K562 (cell line): Measurements from ENCODE around the gene EML6. TPM values are rescaled to one million over a fixed set of nuclear protein-coding genes. Genes with fewer than 3 reads are reported as not detected.

ENCODE experiments used
- BRD9 ChIP-seq: fragments of 450-650 bp; IDR thresholded peaks from 2 replicates; pipeline ENCODE4 v1.6.1; 2018; ENCODE audit warnings: low read depth; ENCODE audit not compliant: partially characterized antibody
- CBX3 ChIP-seq, 2 experiments: IDR thresholded peaks; 1 replicate in 1 of 2; 2 replicates in 1 of 2; pipeline ENCODE4 v1.6.1; 2012; ENCODE audit warnings: inconsistent platforms in 2 of 2, low read length in 2 of 2, borderline replicate concordance in 1 of 2, control low read depth in 1 of 2
- CTBP1 ChIP-seq: fragments of 450-650 bp; IDR thresholded peaks from 2 replicates; pipeline ENCODE4 v1.6.1; 2016; ENCODE audit warnings: borderline replicate concordance
- GATAD2B ChIP-seq: fragments of 450-650 bp; IDR thresholded peaks from 2 replicates; pipeline ENCODE4 v1.6.1; 2017; ENCODE audit warnings: mild to moderate bottlenecking, borderline replicate concordance
- KAT7 ChIP-seq: sonication (generic); formaldehyde crosslinking; IDR thresholded peaks from 2 replicates; pipeline ENCODE4 v1.8.0; 2022; ENCODE audit warnings: missing genetic modification reagents, mild to moderate bottlenecking, borderline replicate concordance
- KDM5B ChIP-seq: fragments of 200-600 bp; sonication (generic); IDR thresholded peaks from 2 replicates; pipeline ENCODE4 v1.6.1; 2012; ENCODE audit warnings: low read depth, mild to moderate bottlenecking, moderate library complexity, low read length, control low read depth, inconsistent platforms; ENCODE audit not compliant: insufficient replicate concordance
- RBM17 ChIP-seq: fragments of 200-400 bp; formaldehyde crosslinking; IDR thresholded peaks from 2 replicates; pipeline ENCODE4 v1.6.1; 2017; ENCODE audit warnings: low read depth, mild to moderate bottlenecking, low read length, borderline replicate concordance
- ZNF12 ChIP-seq: sonication (generic); formaldehyde crosslinking; IDR thresholded peaks from 2 replicates; pipeline ENCODE4 v1.4.0; 2020; ENCODE audit warnings: mild to moderate bottlenecking, missing genetic modification reagents
- ZNF79 ChIP-seq: fragments of 250-450 bp; sonication (Bioruptor Pico); IDR thresholded peaks from 2 replicates; pipeline ENCODE4 v1.4.0; 2020; ENCODE audit warnings: low read depth, mild to moderate bottlenecking, moderate library complexity
- polyA plus RNA-seq, 8 experiments: library from polyadenylated mRNA; depleted of rRNA in 4 of 8; stranded (reverse) in 5 of 8; unstranded in 3 of 8; fragments of >200 nt; fragmentation: Nextera tagmentation in 2 of 8; fragmentation: Illumina TruSeq in 1 of 8; extraction: Ambion mirVana in 2 of 8; extraction: Trizol in 1 of 8; gene quantifications; 2 replicates each; pipeline versions ENCODE4 v1.2.1 to v1.2.3, GENCODE V29; 2011 to 2014; ENCODE audit warnings: inconsistent platforms in 1 of 8, missing spikeins in 1 of 8
- total RNA-seq, 7 experiments: library from RNA; depleted of rRNA in 6 of 7; stranded (reverse); fragments of >200 nt in 6 of 7; fragmentation: Illumina TruSeq in 2 of 7; extraction: Trizol in 2 of 7; gene quantifications; 2 replicates each; pipeline versions ENCODE4 v1.2.1 to v1.2.3, GENCODE V29; 2011 to 2021; ENCODE audit warnings: low replicate concordance in 1 of 7
- TF ChIP-seq, protein P1 (sequence below): IDR thresholded peaks from 2 replicates; pipeline ENCODE4 v1.6.1; 2012; ENCODE audit warnings: low read depth, low read length, improper control_type of control experiment, borderline replicate concordance
- TF ChIP-seq, protein P2 (sequence below): fragments of 450-650 bp; formaldehyde crosslinking; IDR thresholded peaks from 2 replicates; pipeline ENCODE4 v1.4.0; 2022; ENCODE audit warnings: missing genetic modification characterization
- TF ChIP-seq, protein P3 (sequence below), 2 experiments: fragments of 450-650 bp; formaldehyde crosslinking in 1 of 2; IDR thresholded peaks; 2 replicates each; pipeline versions ENCODE4 v1.4.0 to v1.6.1; 2014 to 2020; ENCODE audit warnings: mild to moderate bottlenecking in 2 of 2, borderline replicate concordance in 1 of 2, low read depth in 1 of 2

The EML6 gene
- total and polyA plus RNA-seq, 9 of the 15 experiments (the other 6 are each of a cell fraction or from before 2014, with no cell fraction given): 0.07 to 0.56 (median 0.25) TPM

DNA sequence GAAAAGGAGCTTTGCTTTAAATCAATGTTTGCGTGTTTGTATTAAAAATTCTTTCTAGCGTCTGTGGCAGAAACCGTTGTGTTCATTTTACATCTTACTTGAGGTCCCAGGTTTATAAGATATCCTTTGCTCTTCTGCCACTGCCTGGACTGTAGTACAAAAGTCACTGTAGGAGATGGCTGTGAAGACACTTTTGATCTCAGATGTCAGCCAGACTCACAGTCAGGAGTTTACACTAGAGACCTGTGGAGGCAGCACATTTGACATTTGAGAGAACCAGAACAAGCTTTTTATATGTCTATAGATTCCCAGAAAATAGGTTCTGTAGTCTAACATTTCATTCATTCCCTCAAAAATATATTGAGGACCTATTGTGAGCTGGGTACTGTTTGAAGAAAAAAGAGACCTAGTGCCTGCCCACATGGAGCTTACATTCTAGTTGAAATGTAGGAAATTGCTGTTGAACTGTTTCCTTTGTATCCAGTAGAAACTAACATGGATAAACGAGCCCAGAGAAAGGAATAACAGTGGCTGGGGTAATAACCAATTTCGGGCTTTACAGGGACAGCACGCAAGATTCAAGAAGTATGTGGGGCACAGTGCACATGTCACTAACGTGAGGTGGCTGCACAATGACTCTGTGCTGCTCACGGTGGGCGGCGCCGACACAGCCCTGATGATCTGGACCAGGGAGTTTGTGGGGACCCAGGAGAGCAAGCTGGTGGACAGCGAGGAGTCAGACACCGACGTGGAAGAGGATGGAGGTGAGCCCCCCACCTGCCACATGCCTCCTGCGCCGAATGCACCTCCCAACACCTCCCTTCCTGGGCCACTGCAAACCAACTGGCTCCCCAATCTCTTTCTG lies 204.5 kb downstream of the EML6 start (continued):
- TF ChIP-seq, protein P1, sequence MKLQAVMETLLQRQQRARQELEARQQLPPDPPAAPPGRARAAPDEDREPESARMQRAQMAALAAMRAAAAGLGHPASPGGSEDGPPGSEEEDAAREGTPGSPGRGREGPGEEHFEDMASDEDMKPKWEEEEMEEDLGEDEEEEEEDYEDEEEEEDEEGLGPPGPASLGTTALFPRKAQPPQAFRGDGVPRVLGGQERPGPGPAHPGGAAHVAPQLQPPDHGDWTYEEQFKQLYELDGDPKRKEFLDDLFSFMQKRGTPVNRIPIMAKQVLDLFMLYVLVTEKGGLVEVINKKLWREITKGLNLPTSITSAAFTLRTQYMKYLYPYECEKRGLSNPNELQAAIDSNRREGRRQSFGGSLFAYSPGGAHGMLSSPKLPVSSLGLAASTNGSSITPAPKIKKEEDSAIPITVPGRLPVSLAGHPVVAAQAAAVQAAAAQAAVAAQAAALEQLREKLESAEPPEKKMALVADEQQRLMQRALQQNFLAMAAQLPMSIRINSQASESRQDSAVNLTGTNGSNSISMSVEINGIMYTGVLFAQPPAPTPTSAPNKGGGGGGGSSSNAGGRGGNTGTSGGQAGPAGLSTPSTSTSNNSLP: no peak
- TF ChIP-seq BRD9: no peak
- no peak for TF ChIP-seq ZNF12 (CRISPR knock-in tag)
- TF ChIP-seq KAT7 (CRISPR knock-in tag): no peak
- no peak for TF ChIP-seq CTBP1
- no peak for TF ChIP-seq GATAD2B
- TF ChIP-seq CBX3 (IDR thresholded peaks at IDR 0.05; ENCODE audit: borderline replicate concordance in 1 of 2, low read length in 2 of 2): peak in 1 of 2 experiments; percentile 61; a peak in 1 of 3 replicates
- TF ChIP-seq RBM17: no peak
- TF ChIP-seq, protein P2, sequence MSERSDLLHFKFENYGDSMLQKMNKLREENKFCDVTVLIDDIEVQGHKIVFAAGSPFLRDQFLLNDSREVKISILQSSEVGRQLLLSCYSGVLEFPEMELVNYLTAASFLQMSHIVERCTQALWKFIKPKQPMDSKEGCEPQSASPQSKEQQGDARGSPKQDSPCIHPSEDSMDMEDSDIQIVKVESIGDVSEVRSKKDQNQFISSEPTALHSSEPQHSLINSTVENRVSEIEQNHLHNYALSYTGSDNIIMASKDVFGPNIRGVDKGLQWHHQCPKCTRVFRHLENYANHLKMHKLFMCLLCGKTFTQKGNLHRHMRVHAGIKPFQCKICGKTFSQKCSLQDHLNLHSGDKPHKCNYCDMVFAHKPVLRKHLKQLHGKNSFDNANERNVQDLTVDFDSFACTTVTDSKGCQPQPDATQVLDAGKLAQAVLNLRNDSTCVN (CRISPR knock-in tag): no peak
- no peak for TF ChIP-seq ZNF79 (CRISPR knock-in tag)
- no peak for TF ChIP-seq KDM5B
- TF ChIP-seq, protein P3, sequence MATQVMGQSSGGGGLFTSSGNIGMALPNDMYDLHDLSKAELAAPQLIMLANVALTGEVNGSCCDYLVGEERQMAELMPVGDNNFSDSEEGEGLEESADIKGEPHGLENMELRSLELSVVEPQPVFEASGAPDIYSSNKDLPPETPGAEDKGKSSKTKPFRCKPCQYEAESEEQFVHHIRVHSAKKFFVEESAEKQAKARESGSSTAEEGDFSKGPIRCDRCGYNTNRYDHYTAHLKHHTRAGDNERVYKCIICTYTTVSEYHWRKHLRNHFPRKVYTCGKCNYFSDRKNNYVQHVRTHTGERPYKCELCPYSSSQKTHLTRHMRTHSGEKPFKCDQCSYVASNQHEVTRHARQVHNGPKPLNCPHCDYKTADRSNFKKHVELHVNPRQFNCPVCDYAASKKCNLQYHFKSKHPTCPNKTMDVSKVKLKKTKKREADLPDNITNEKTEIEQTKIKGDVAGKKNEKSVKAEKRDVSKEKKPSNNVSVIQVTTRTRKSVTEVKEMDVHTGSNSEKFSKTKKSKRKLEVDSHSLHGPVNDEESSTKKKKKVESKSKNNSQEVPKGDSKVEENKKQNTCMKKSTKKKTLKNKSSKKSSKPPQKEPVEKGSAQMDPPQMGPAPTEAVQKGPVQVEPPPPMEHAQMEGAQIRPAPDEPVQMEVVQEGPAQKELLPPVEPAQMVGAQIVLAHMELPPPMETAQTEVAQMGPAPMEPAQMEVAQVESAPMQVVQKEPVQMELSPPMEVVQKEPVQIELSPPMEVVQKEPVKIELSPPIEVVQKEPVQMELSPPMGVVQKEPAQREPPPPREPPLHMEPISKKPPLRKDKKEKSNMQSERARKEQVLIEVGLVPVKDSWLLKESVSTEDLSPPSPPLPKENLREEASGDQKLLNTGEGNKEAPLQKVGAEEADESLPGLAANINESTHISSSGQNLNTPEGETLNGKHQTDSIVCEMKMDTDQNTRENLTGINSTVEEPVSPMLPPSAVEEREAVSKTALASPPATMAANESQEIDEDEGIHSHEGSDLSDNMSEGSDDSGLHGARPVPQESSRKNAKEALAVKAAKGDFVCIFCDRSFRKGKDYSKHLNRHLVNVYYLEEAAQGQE (IDR thresholded peaks at IDR 0.05; ENCODE audit: borderline replicate concordance): no peak
- TF ChIP-seq, protein P3 (CRISPR knock-in tag; IDR thresholded peaks at IDR 0.05; ENCODE audit: low read depth): no peak
